Fibroblast of skin of scalp (primary cell): ENCODE measurements around the gene FBN1.

ENCODE experiments used
- DNase-seq: peaks from one replicate; pipeline ENCODE4 v3.0.0-alpha.2; 2013

Gene FBN1

GRCh38 chr15:48507416-48508065 lies 138.0 kb downstream of the FBN1 start:
- DNase-seq: peak; percentile 65

GRCh38 chr15:48505067-48505466 lies 140.4 kb downstream of the FBN1 start:
- DNase-seq: no peak

- no peak for DNase-seq
Measured at GRCh38 chr15:48501208-48501607, 144.3 kb downstream of the FBN1 start.

- peak; percentile 58 for DNase-seq
Measured at GRCh38 chr15:48500595-48500994, 144.9 kb downstream of the FBN1 start.

- no peak for DNase-seq
Measured at GRCh38 chr15:48499978-48500377, 145.5 kb downstream of the FBN1 start.

GRCh38 chr15:48498828-48499227 lies 146.7 kb downstream of the FBN1 start:
- DNase-seq: no peak

GRCh38 chr15:48494631-48495030 lies 150.9 kb downstream of the FBN1 start:
- DNase-seq: peak; percentile 61

- DNase-seq: no peak
Measured at GRCh38 chr15:48493763-48494225, 151.7 kb downstream of the FBN1 start.

- peak; percentile 93 for DNase-seq
Measured at GRCh38 chr15:48493084-48493762, 152.3 kb downstream of the FBN1 start.

GRCh38 chr15:48486228-48486627 lies 159.3 kb downstream of the FBN1 start:
- no peak for DNase-seq

GRCh38 chr15:48481802-48482201 lies 163.7 kb downstream of the FBN1 start:
- DNase-seq: peak; percentile 54

- no peak for DNase-seq
Measured at GRCh38 chr15:48479751-48480150, 165.8 kb downstream of the FBN1 start.

- DNase-seq: no peak
Measured at GRCh38 chr15:48478581-48478980, 166.9 kb downstream of the FBN1 start.

GRCh38 chr15:48477795-48478360 lies 167.6 kb downstream of the FBN1 start:
- no peak for DNase-seq

- DNase-seq: no peak
Measured at GRCh38 chr15:48475600-48476395, 169.7 kb downstream of the FBN1 start.

GRCh38 chr15:48473667-48474066 lies 171.8 kb downstream of the FBN1 start:
- DNase-seq: no peak

GRCh38 chr15:48472756-48473155 lies 172.8 kb downstream of the FBN1 start:
- DNase-seq: peak; percentile 54

GRCh38 chr15:48471073-48471472 lies 174.4 kb downstream of the FBN1 start:
- DNase-seq: no peak

GRCh38 chr15:48470096-48470495 lies 175.4 kb downstream of the FBN1 start:
- DNase-seq: no peak

- DNase-seq: peak; percentile 33
Measured at GRCh38 chr15:48469681-48470080, 175.8 kb downstream of the FBN1 start.

- peak; percentile 84 for DNase-seq
Measured at GRCh38 chr15:48469271-48469670, 176.2 kb downstream of the FBN1 start.

- DNase-seq: no peak
Measured at GRCh38 chr15:48467801-48468200, 177.7 kb downstream of the FBN1 start.

- DNase-seq: no peak
Measured at GRCh38 chr15:48466820-48467219, 178.7 kb downstream of the FBN1 start.
